BE2C (cell line): ENCODE results near the gene POLH.
"Not testable (repeated sequence)": the region's sequence is repeated elsewhere in the genome, so short reads cannot be mapped to it uniquely, and the experiment has no call there.

ENCODE experiments used
- DNase-seq: peaks from one replicate; pipeline ENCODE4 v3.0.0-alpha.2; 2020
- H3K27me3 ChIP-seq: fragments of 250-450 bp; sonication (Bioruptor Pico); 2 replicates; pipeline ENCODE4 v1.5.1; 2020; ENCODE audit warnings: mild to moderate bottlenecking
- H3K36me3 ChIP-seq: fragments of 250-450 bp; sonication (Bioruptor Pico); 2 replicates; pipeline ENCODE4 v1.5.1; 2020; ENCODE audit warnings: mild to moderate bottlenecking
- H3K4me1 ChIP-seq: fragments of 250-450 bp; sonication (Bioruptor Pico); 2 replicates; pipeline ENCODE4 v1.5.1; 2020
- H3K4me3 ChIP-seq: 2 replicates; pipeline ENCODE4 v1.5.1; 2011; ENCODE audit warnings: low read depth, low read length
- H3K9me3 ChIP-seq: fragments of 250-450 bp; sonication (Bioruptor Pico); 2 replicates; pipeline ENCODE4 v1.5.1; 2020
- CTCF ChIP-seq: IDR thresholded peaks from 2 replicates; pipeline ENCODE4 v1.5.1; 2012; ENCODE audit warnings: mild to moderate bottlenecking, low read depth, low read length

The POLH gene

GRCh38 chr6:43547222-43547621, 28.8 kb upstream of the POLH start:
- no peaks in the 10 kb centered on the region for H3K4me1 ChIP-seq
- no peaks in the 10 kb centered on the region for H3K9me3 ChIP-seq
- DNase-seq = no peak
- H3K36me3 ChIP-seq = peaks cover 94% of the 10 kb centered on the region
- TF ChIP-seq CTCF = no peak
- H3K27me3 ChIP-seq = no peaks in the 10 kb centered on the region
- H3K4me3 ChIP-seq = no peak overlapping the region

- not testable (repeated sequence) for H3K4me1 ChIP-seq, H3K9me3 ChIP-seq, H3K27me3 ChIP-seq, DNase-seq, H3K4me3 ChIP-seq
- peaks cover 94% of the 10 kb centered on the region for H3K36me3 ChIP-seq
These were observed 18.4 kb upstream of the POLH start for GRCh38 chr6:43557620-43558019.

- Histone ChIP-seq H3K4me1 (no peaks in the 10 kb centered on the region), H3K4me3 (no peak overlapping the region), H3K36me3 (peaks cover 96% of the 10 kb centered on the region), H3K9me3 (no peaks in the 10 kb centered on the region), H3K27me3 (no peaks in the 10 kb centered on the region)
- no peak for DNase-seq
- TF ChIP-seq CTCF = no peak
These were observed 16.7 kb upstream of the POLH start for GRCh38 chr6:43559328-43559727.

DNA sequence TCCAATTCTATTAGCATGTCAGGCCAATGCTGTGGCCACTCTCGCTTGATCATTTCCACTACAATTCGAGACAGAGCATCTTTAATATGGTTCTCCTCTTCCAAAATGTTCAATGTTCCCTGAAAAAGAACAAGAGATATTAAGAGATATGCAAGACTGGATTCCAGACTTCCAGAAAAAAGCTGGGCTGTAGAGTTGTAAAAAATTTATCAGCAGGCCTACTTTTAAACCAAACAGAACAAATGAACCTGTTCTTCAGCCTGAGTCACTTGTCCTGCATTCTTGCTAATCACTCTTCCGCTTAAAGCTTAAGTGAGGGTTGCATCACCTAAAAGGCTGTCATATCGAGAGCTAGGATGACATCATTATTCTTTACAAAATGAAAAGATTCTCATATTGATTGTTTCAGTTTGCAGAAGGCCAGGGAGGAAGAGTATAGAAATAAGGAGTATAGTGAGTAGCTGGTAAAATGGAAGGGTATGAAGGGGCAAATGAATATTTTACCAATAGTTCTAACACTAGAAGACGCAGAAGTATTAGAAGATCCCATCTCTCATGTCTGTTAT, 5.0 kb upstream of the POLH start:
- Histone ChIP-seq H3K4me1 (no peaks in the 10 kb centered on the region), H3K27me3 (no peaks in the 10 kb centered on the region), H3K36me3 (peaks cover 66% of the 10 kb centered on the region), H3K4me3 (no peak overlapping the region), H3K9me3 (no peaks in the 10 kb centered on the region)
- no peak for DNase-seq
- no peak for TF ChIP-seq CTCF

DNA sequence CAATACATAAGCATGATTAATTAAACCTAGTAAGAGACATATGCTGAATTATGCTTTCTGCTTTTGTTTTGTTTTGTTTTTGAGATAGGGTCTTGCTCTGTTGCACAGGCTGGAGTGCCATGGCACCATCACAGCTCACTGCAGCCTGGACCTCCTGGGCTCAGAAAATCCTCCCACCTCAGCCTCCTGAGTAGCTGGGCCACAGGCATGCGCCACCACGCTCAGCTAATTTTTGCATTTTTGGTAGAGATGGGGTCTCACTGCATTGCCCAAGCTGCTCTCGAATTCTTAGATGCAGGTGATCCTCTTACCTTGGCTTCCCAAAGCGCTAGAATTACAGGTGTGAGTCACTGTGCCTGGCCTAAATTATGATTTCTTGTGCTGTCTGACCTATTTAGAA, 4.0 kb upstream of the POLH start:
- Histone ChIP-seq H3K4me3 (no peak overlapping the region), H3K4me1 (no peaks in the 10 kb centered on the region), H3K9me3 (no peaks in the 10 kb centered on the region), H3K27me3 (no peaks in the 10 kb centered on the region), H3K36me3 (peaks cover 57% of the 10 kb centered on the region)
- DNase-seq = no peak
- TF ChIP-seq CTCF = no peak

DNA sequence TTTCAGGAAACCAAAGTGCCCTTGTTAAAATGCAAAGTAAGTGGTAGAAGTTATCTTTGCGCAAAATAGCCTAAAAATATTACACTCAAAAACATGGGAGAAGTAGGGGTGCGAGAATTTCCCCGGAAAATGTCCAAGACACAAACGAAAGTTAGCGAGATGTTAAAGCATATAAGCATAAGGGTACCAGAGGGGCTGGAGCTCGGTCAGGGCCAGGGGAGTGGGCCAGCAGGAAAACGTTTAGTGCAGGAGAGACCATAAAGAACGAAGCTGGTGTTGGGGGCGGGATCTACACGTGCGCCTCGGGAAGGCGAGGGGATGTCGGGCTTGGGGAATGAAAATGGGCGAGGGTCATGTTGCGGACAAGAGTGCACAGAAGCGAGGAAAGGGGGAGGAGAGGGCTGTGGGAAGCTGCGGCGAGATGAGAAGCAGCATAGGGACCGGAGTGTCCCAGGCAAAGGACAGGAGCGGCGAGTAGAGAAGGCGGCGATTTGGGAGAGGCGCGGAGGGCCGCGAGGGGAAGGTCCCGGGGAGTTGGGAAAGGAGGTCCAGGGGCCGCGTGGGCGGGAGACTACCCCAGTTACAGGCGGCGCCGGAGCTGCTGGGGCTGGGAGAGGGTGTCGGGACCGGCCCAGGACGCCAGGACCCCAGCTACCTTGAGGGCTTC, 747 bp upstream of the POLH start:
- Histone ChIP-seq H3K4me1 (peaks cover 12% of the 10 kb centered on the region), H3K4me3 (peak overlapping the region; percentile 100), H3K9me3 (no peaks in the 10 kb centered on the region), H3K27me3 (no peaks in the 10 kb centered on the region), H3K36me3 (peaks cover 32% of the 10 kb centered on the region)
- peak; percentile 54 for DNase-seq
- no peak for TF ChIP-seq CTCF

DNA sequence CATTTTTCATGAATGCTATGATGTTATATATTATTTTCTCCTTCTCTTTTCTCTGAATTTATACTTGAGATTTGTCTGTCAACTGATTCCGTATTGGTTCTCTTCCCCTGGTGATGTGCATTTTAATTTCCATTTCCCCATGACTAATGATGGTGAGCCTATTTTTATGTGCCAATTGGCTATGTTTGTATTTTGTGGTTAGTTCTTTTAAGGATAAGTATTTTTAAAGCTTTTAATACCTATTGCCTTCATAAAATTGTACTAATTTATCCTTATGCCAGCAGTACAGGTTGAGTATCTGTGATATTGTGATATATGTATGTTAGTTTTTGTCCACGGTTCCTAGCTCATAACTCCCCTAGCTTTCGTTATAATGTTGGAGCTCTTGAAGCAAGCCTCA, 2.8 kb downstream of the POLH start:
- Histone ChIP-seq H3K9me3 (no peaks in the 10 kb centered on the region), H3K4me1 (peaks cover 12% of the 10 kb centered on the region), H3K4me3 (peak overlapping the region; percentile 0; the same call in 1 of the 2 replicates), H3K36me3 (peaks cover 12% of the 10 kb centered on the region), H3K27me3 (no peaks in the 10 kb centered on the region)
- TF ChIP-seq CTCF = no peak
- no peak for DNase-seq
